HepG2 (cell line): Measurements from ENCODE around the gene APC2. TPM values are rescaled to one million over a fixed set of nuclear protein-coding genes. Genes with fewer than 3 reads are reported as not detected.
A peak's percentile ranks its signal among the peaks of the same experiment; 100 is the strongest.

ENCODE experiments used
- CENPT ChIP-seq: sonication (generic); formaldehyde crosslinking; IDR thresholded peaks from 2 replicates; pipeline ENCODE4 v1.8.0; 2022; ENCODE audit warnings: low read depth, mild to moderate bottlenecking, moderate library complexity, missing genetic modification reagents
- FOXJ3 ChIP-seq: sonication (generic); formaldehyde crosslinking; IDR thresholded peaks from 2 replicates; pipeline ENCODE4 v1.4.0; 2020; ENCODE audit warnings: missing genetic modification reagents, mild to moderate bottlenecking, borderline replicate concordance
- FOXK1 ChIP-seq: sonication (generic); formaldehyde crosslinking; IDR thresholded peaks from 2 replicates; pipeline ENCODE4 v1.4.0; 2020; ENCODE audit warnings: low read depth, missing genetic modification reagents, borderline replicate concordance
- IRF2 ChIP-seq: IDR thresholded peaks from 2 replicates; pipeline ENCODE4 v1.6.1; 2018; ENCODE audit warnings: missing genetic modification reagents, missing compliant biosample characterization
- ISX ChIP-seq: sonication (generic); formaldehyde crosslinking; conservative IDR thresholded peaks from 2 replicates; pipeline ENCODE4 v1.5.0; 2020; ENCODE audit warnings: missing genetic modification reagents
- MXI1 ChIP-seq: IDR thresholded peaks from 3 replicates; pipeline ENCODE4 v1.6.1; 2012; ENCODE audit warnings: low read depth, low read length, inconsistent platforms, borderline replicate concordance
- NFRKB ChIP-seq: fragments of 450-650 bp; IDR thresholded peaks from 2 replicates; pipeline ENCODE4 v1.6.1; 2017
- PHB2 ChIP-seq: fragments of 450-650 bp; IDR thresholded peaks from 2 replicates; pipeline ENCODE4 v1.6.1; 2018; ENCODE audit not compliant: partially characterized antibody
- PHF21A ChIP-seq: sonication (generic); formaldehyde crosslinking; IDR thresholded peaks from 2 replicates; pipeline ENCODE4 v1.5.0; 2020; ENCODE audit warnings: mild to moderate bottlenecking, missing genetic modification reagents
- RFX3 ChIP-seq: IDR thresholded peaks from 2 replicates; pipeline ENCODE4 v1.6.1; 2016; ENCODE audit warnings: missing biosample characterization, missing genetic modification reagents
- RXRB ChIP-seq: IDR thresholded peaks from 2 replicates; pipeline ENCODE4 v1.6.1; 2016; ENCODE audit warnings: borderline replicate concordance, missing genetic modification reagents, missing compliant biosample characterization
- STAG1 ChIP-seq: sonication (generic); formaldehyde crosslinking; IDR thresholded peaks from 2 replicates; pipeline ENCODE4 v1.4.0; 2020; ENCODE audit warnings: missing genetic modification reagents
- ZNF33A ChIP-seq: sonication (generic); formaldehyde crosslinking; IDR thresholded peaks from 2 replicates; pipeline ENCODE4 v1.5.1; 2020; ENCODE audit warnings: missing genetic modification reagents, mild to moderate bottlenecking, moderate library complexity, borderline replicate concordance
- ZNF709 ChIP-seq: sonication (generic); formaldehyde crosslinking; IDR thresholded peaks from 2 replicates; pipeline ENCODE4 v1.5.0; 2020; ENCODE audit warnings: mild to moderate bottlenecking, missing genetic modification reagents
- ZNF746 ChIP-seq: sonication (generic); formaldehyde crosslinking; IDR thresholded peaks from 2 replicates; pipeline ENCODE4 v1.8.0; 2022; ENCODE audit warnings: mild to moderate bottlenecking, missing genetic modification reagents
- ZNF792 ChIP-seq: IDR thresholded peaks from 2 replicates; pipeline ENCODE4 v1.6.1; 2016
- ZSCAN22 ChIP-seq: sonication (generic); formaldehyde crosslinking; IDR thresholded peaks from 2 replicates; pipeline ENCODE4 v1.4.0; 2020; ENCODE audit warnings: mild to moderate bottlenecking, missing genetic modification reagents
- ZSCAN30 ChIP-seq: sonication (generic); formaldehyde crosslinking; IDR thresholded peaks from 2 replicates; pipeline ENCODE4 v1.5.0; 2020; ENCODE audit warnings: mild to moderate bottlenecking, missing genetic modification reagents
- polyA plus RNA-seq, 8 experiments: library from polyadenylated mRNA; depleted of rRNA in 3 of 8; stranded (reverse) in 7 of 8; unstranded in 1 of 8; fragments of >200 nt; fragmentation: Illumina TruSeq in 4 of 8; extraction: Trizol in 4 of 8; gene quantifications; 2 replicates each; pipeline versions ENCODE4 v1.2.1 to v1.2.3, GENCODE V29; 2011 to 2016; ENCODE audit warnings: low read depth in 4 of 8, missing spikeins in 1 of 8, mixed read lengths in 1 of 8; ENCODE audit not compliant: insufficient read depth in 1 of 8
- total RNA-seq, 5 experiments: library from RNA; depleted of rRNA; stranded (reverse); fragments of >200 nt; fragmentation: Illumina TruSeq; extraction: Trizol; gene quantifications; 2 replicates each; pipeline ENCODE4 v1.2.3, GENCODE V29; 2016; ENCODE audit warnings: low read depth in 1 of 5
- TF ChIP-seq, protein P1 (sequence below): sonication (generic); formaldehyde crosslinking; IDR thresholded peaks from one replicate; pipeline ENCODE4 v1.5.1; 2020; ENCODE audit warnings: mild to moderate bottlenecking, missing genetic modification reagents; ENCODE audit errors: not compliant biosample characterization
- TF ChIP-seq, protein P2 (sequence below): conservative IDR thresholded peaks from 2 replicates; pipeline ENCODE4 v1.6.1; 2018; ENCODE audit warnings: missing genetic modification reagents
- TF ChIP-seq, protein P3 (sequence below): sonication (generic); formaldehyde crosslinking; IDR thresholded peaks from 2 replicates; pipeline ENCODE4 v1.4.0; 2020; ENCODE audit warnings: missing genetic modification reagents, mild to moderate bottlenecking, borderline replicate concordance

Gene APC2
- total and polyA plus RNA-seq, 2 of the 13 experiments (the other 11 are each of a cell fraction or from before 2014, with no cell fraction given), result 0.08 to 0.22 TPM

DNA sequence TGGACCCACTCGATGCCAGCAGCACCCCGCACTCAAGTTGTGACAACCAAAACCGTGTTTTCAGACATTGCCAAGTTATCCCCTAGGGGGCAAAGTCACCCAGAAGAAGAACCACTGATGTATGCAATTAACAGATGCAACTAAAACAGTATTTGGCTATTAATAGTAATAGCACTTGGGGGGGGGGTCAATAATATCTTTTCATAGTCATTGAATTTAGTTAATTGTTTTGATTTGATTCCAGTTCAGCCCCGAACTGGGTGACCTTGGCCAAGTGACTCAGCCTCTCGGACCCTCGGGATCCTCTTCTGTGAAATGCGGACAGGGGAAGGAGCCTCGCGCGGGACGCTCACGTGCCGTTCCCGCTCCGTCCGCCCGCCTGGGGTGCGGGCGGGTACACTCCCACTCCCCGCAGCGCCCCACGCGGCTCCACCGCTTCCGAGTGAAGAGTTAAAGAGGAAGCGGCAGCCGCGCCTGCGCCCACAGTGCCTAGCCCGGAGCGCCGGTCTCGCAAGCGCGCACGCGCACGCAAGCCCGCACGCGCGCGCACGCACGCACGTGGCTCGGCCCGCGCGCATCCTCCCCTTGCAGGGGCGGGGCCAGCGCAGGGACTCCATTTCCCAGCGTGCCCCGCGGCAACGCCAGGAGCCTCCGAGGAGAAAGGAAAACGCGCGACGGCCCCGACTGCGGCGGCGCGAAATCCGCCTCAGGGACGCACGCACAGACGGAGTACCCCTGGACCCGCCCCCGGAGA, 43.0 kb upstream of the APC2 start (continued):
- TF ChIP-seq, protein P1, sequence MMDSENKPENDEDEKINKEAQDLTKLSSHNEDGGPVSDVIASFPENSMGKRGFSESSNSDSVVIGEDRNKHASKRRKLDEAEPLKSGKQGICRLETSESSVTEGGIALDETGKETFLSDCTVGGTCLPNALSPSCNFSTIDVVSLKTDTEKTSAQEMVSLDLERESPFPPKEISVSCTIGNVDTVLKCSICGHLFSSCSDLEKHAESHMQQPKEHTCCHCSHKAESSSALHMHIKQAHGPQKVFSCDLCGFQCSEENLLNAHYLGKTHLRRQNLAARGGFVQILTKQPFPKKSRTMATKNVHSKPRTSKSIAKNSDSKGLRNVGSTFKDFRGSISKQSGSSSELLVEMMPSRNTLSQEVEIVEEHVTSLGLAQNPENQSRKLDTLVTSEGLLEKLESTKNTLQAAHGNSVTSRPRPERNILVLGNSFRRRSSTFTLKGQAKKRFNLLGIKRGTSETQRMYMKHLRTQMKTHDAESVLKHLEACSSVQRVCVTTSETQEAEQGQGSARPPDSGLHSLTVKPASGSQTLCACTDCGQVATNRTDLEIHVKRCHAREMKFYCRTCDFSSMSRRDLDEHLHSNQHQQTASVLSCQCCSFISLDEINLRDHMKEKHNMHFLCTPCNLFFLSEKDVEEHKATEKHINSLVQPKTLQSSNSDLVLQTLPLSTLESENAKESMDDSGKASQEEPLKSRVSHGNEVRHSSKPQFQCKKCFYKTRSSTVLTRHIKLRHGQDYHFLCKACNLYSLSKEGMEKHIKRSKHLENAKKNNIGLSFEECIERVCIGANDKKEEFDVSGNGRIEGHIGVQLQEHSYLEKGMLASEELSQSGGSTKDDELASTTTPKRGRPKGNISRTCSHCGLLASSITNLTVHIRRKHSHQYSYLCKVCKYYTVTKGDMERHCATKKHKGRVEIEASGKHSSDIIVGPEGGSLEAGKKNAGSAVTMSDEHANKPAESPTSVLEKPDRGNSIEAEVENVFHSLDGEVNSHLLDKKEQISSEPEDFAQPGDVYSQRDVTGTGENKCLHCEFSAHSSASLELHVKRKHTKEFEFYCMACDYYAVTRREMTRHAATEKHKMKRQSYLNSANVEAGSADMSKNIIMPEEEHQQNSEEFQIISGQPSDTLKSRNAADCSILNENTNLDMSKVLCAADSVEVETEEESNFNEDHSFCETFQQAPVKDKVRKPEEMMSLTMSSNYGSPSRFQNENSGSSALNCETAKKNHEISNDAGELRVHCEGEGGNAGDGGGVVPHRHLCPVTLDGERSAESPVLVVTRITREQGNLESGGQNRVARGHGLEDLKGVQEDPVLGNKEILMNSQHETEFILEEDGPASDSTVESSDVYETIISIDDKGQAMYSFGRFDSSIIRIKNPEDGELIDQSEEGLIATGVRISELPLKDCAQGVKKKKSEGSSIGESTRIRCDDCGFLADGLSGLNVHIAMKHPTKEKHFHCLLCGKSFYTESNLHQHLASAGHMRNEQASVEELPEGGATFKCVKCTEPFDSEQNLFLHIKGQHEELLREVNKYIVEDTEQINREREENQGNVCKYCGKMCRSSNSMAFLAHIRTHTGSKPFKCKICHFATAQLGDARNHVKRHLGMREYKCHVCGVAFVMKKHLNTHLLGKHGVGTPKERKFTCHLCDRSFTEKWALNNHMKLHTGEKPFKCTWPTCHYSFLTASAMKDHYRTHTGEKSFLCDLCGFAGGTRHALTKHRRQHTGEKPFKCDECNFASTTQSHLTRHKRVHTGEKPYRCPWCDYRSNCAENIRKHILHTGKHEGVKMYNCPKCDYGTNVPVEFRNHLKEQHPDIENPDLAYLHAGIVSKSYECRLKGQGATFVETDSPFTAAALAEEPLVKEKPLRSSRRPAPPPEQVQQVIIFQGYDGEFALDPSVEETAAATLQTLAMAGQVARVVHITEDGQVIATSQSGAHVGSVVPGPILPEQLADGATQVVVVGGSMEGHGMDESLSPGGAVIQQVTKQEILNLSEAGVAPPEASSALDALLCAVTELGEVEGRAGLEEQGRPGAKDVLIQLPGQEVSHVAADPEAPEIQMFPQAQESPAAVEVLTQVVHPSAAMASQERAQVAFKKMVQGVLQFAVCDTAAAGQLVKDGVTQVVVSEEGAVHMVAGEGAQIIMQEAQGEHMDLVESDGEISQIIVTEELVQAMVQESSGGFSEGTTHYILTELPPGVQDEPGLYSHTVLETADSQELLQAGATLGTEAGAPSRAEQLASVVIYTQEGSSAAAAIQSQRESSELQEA (CRISPR knock-in tag), result no peak
- TF ChIP-seq RXRB (CRISPR knock-in tag) (no peak), MXI1 (peak; percentile 90; the same call in 2 of the 3 replicates), PHF21A (peak; percentile 47), ZSCAN22 (CRISPR knock-in tag) (no peak), ISX (CRISPR knock-in tag) (no peak), FOXK1 (peak; percentile 47; the same call in 1 of the 2 replicates), FOXJ3 (CRISPR knock-in tag) (no peak), STAG1 (CRISPR knock-in tag) (peak; percentile 36), ZNF792 (no peak), ZNF746 (CRISPR knock-in tag) (no peak), NFRKB (no peak), ZSCAN30 (CRISPR knock-in tag) (no peak), ZNF33A (no peak), CENPT (CRISPR knock-in tag) (no peak), PHB2 (no peak), RFX3 (CRISPR knock-in tag) (no peak), ZNF709 (CRISPR knock-in tag) (0 out of 2 replicates have a peak, but pooled peaks have one; percentile 57), IRF2 (CRISPR knock-in tag) (peak; percentile 35; the same call in 1 of the 2 replicates)
- TF ChIP-seq, protein P2, sequence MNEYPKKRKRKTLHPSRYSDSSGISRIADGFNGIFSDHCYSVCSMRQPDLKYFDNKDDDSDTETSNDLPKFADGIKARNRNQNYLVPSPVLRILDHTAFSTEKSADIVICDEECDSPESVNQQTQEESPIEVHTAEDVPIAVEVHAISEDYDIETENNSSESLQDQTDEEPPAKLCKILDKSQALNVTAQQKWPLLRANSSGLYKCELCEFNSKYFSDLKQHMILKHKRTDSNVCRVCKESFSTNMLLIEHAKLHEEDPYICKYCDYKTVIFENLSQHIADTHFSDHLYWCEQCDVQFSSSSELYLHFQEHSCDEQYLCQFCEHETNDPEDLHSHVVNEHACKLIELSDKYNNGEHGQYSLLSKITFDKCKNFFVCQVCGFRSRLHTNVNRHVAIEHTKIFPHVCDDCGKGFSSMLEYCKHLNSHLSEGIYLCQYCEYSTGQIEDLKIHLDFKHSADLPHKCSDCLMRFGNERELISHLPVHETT (CRISPR knock-in tag), result peak; percentile 76
- TF ChIP-seq, protein P3, sequence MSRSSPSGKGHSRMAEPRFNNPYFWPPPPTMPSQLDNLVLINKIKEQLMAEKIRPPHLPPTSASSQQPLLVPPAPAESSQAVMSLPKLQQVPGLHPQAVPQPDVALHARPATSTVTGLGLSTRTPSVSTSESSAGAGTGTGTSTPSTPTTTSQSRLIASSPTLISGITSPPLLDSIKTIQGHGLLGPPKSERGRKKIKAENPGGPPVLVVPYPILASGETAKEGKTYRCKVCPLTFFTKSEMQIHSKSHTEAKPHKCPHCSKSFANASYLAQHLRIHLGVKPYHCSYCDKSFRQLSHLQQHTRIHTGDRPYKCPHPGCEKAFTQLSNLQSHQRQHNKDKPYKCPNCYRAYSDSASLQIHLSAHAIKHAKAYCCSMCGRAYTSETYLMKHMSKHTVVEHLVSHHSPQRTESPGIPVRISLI, result no peak; the same call in 1 of the 2 replicates
